ENCODE data around the gene COX11. TPM values are rescaled to one million over a fixed set of nuclear protein-coding genes. Genes with fewer than 3 reads are reported as not detected.

COX11 gene
- total RNA-seq: 10 to 100 TPM; 30.3 to 43.1 (median 31.7) TPM

- Histone ChIP-seq H3K4me3 (peak within 1 kb of the TSS; percentile 95), H3K9me3 (no peaks in the 10 kb centered on the region), H3K27ac (peak within 1 kb of the TSS; percentile 76), H3K36me3 (peaks cover 13% of the 10 kb centered on the region), H3K4me1 (peaks cover 27% of the 10 kb centered on the region), H3K27me3 (no peaks in the 10 kb centered on the region)
- TF ChIP-seq POLR2A (IDR thresholded peaks at IDR 0.05) (no peak), CTCF (IDR thresholded peaks at IDR 0.05) (no peak), EP300 (IDR thresholded peaks at IDR 0.05) (no peak), POLR2AphosphoS5 (IDR thresholded peaks at IDR 0.05) (peak in 1 of 3 donors; percentile 57)
- WGBS: under 1% methylated on average over 29 of the region's 57 CpGs
- peak; percentile 95 for DNase-seq (ENCODE audit: low spot score in 2 of 2)
Measured at GRCh38 chr17:54968262-54968987, at the start of gene COX11, which contains the start of gene STXBP4. COX11 (minus strand) TSS chr17:54968654; CDS start chr17:54968646, 8 bp downstream. STXBP4 (plus strand) TSS chr17:54968765; CDS start chr17:54986220, 17,455 bp downstream.

GRCh38 chr17:55005520-55005919, 37.1 kb upstream of the COX11 start:
- Histone ChIP-seq H3K36me3 (peaks cover 6% of the 10 kb centered on the region), H3K27me3 (no peaks in the 10 kb centered on the region), H3K9me3 (no peaks in the 10 kb centered on the region), H3K27ac (no peak overlapping the region), H3K4me3 (no peak overlapping the region), H3K4me1 (no peaks in the 10 kb centered on the region)
- DNase-seq (ENCODE audit: low spot score in 2 of 2): no peak
- TF ChIP-seq POLR2A (IDR thresholded peaks at IDR 0.05): no peak
- TF ChIP-seq CTCF (IDR thresholded peaks at IDR 0.05): no peak
- no peak for TF ChIP-seq POLR2AphosphoS5 (IDR thresholded peaks at IDR 0.05)
- no peak for TF ChIP-seq EP300 (IDR thresholded peaks at IDR 0.05)
- 89% methylated on average over 1 of the region's 1 CpG for WGBS

GRCh38 chr17:55004484-55004883, 36.0 kb upstream of the COX11 start:
- Histone ChIP-seq H3K4me3 (no peak overlapping the region), H3K27me3 (no peaks in the 10 kb centered on the region), H3K27ac (no peak overlapping the region), H3K9me3 (no peaks in the 10 kb centered on the region), H3K4me1 (no peaks in the 10 kb centered on the region), H3K36me3 (peaks cover 11% of the 10 kb centered on the region)
- DNase-seq (ENCODE audit: low spot score in 2 of 2): no peak
- WGBS: 86% methylated on average over 5 of the region's 5 CpGs
- TF ChIP-seq POLR2AphosphoS5 (IDR thresholded peaks at IDR 0.05): no peak
- no peak for TF ChIP-seq EP300 (IDR thresholded peaks at IDR 0.05)
- no peak for TF ChIP-seq POLR2A (IDR thresholded peaks at IDR 0.05)
- TF ChIP-seq CTCF (IDR thresholded peaks at IDR 0.05): no peak

GRCh38 chr17:55002458-55002857, 34.0 kb upstream of the COX11 start:
- DNase-seq (ENCODE audit: low spot score in 2 of 2): no peak
- H3K4me3 ChIP-seq: no peak overlapping the region
- no peaks in the 10 kb centered on the region for H3K4me1 ChIP-seq
- H3K9me3 ChIP-seq: no peaks in the 10 kb centered on the region
- TF ChIP-seq EP300 (IDR thresholded peaks at IDR 0.05) (no peak), POLR2A (IDR thresholded peaks at IDR 0.05) (no peak), CTCF (IDR thresholded peaks at IDR 0.05) (no peak), POLR2AphosphoS5 (IDR thresholded peaks at IDR 0.05) (no peak)
- no peaks in the 10 kb centered on the region for H3K27me3 ChIP-seq
- H3K36me3 ChIP-seq: peaks cover 11% of the 10 kb centered on the region
- H3K27ac ChIP-seq: no peak overlapping the region

GRCh38 chr17:54996441-54996840, 28.0 kb upstream of the COX11 start:
- Histone ChIP-seq H3K9me3 (no peaks in the 10 kb centered on the region), H3K36me3 (peaks cover 7% of the 10 kb centered on the region), H3K4me1 (no peaks in the 10 kb centered on the region), H3K4me3 (no peak overlapping the region), H3K27me3 (no peaks in the 10 kb centered on the region), H3K27ac (no peak overlapping the region)
- no peak for TF ChIP-seq CTCF (IDR thresholded peaks at IDR 0.05)
- no peak for TF ChIP-seq POLR2AphosphoS5 (IDR thresholded peaks at IDR 0.05)
- no peak for TF ChIP-seq POLR2A (IDR thresholded peaks at IDR 0.05)
- no peak for TF ChIP-seq EP300 (IDR thresholded peaks at IDR 0.05)
- WGBS: 87% methylated on average over 1 of the region's 1 CpG
- no peak for DNase-seq (ENCODE audit: low spot score in 2 of 2)
